ENCODE measurements around the gene RANGAP1. TPM values are rescaled to one million over a fixed set of nuclear protein-coding genes. Genes with fewer than 3 reads are reported as not detected.
A peak's percentile ranks its signal among the peaks of the same experiment; 100 is the strongest.

Gene RANGAP1
- total and polyA plus RNA-seq, 2 of the 13 experiments (the other 11 are each of a cell fraction or from before 2014, with no cell fraction given) = 51.8 to 83.9 TPM

GRCh38 chr22:41237036-41237706 is 48.8 kb downstream of the RANGAP1 start:
- Histone ChIP-seq H3K27me3 (ENCODE audit: control insufficient read depth in 1 of 2, insufficient read depth in 2 of 2, low read length in 2 of 2) (no peaks in the 10 kb centered on the region), H3K27ac (ENCODE audit: extremely low read length, insufficient read depth, low read length) (no peak overlapping the region), H3K9me3 (ENCODE audit: low read length) (no peaks in the 10 kb centered on the region), H3K79me2 (ENCODE audit: insufficient read depth, low read length) (no peaks in the 10 kb centered on the region), H3K36me3 (replicated peaks in 1 of 2; ENCODE audit: control insufficient read depth in 1 of 2, insufficient read depth in 2 of 2, low read length in 2 of 2) (no peaks in the 10 kb centered on the region), H2AFZ (ENCODE audit: low read length) (no peak overlapping the region), H3K9ac (ENCODE audit: insufficient read depth, low read depth, low read length) (no peak overlapping the region), H3K4me1 (ENCODE audit: insufficient read depth, low read length) (peaks cover 32% of the 10 kb centered on the region), H3K4me2 (ENCODE audit: low read depth, low read length) (no peak overlapping the region), H3K4me3 (replicated peaks in 1 of 3; ENCODE audit: insufficient read depth in 1 of 3, low read depth in 2 of 3, low read length in 3 of 3) (no peak overlapping the region), H4K20me1 (ENCODE audit: insufficient read depth, low read length) (no peaks in the 10 kb centered on the region)
- FAIRE-seq (no peak), ATAC-seq (no peak), DNase-seq (ENCODE audit: low spot score) (no peak)
- BruUV-seq (replicated peaks) = no TSS peak
- ChIA-PET POLR2A (interaction anchor here (0.6 kb wide), 1 partner anchor 15 kb away, joined by 3 read pairs; no protein-coding TSS in a partner anchor), CTCF (ENCODE audit: low intra/inter-chr PET ratio, low total read pairs) (no interaction called here)
- 95% methylated on average over 18 of the region's 33 CpGs for WGBS (ENCODE audit: low lambda C conversion rate)
- no peak for TF ChIP-seq NR2F1 (CRISPR knock-in tag; IDR thresholded peaks at IDR 0.05)
- TF ChIP-seq, protein P1, sequence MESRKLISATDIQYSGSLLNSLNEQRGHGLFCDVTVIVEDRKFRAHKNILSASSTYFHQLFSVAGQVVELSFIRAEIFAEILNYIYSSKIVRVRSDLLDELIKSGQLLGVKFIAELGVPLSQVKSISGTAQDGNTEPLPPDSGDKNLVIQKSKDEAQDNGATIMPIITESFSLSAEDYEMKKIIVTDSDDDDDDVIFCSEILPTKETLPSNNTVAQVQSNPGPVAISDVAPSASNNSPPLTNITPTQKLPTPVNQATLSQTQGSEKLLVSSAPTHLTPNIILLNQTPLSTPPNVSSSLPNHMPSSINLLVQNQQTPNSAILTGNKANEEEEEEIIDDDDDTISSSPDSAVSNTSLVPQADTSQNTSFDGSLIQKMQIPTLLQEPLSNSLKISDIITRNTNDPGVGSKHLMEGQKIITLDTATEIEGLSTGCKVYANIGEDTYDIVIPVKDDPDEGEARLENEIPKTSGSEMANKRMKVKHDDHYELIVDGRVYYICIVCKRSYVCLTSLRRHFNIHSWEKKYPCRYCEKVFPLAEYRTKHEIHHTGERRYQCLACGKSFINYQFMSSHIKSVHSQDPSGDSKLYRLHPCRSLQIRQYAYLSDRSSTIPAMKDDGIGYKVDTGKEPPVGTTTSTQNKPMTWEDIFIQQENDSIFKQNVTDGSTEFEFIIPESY (CRISPR knock-in tag; IDR thresholded peaks at IDR 0.05) = 0 out of 2 replicates have a peak, but pooled peaks have one; percentile 23
- peak; percentile 68 for TF ChIP-seq HNRNPL (IDR thresholded peaks at IDR 0.05; ENCODE audit: low read depth, low read length)
- TF ChIP-seq CAMTA2 (CRISPR knock-in tag; IDR thresholded peaks at IDR 0.05; ENCODE audit: borderline replicate concordance) = no peak
- intact Hi-C loops (cut with micrococcal nuclease; ENCODE audit: unreplicated experiment) (loop anchor here (5.0 kb wide), 1 partner anchor 50 kb away; the partner anchor contains the start of gene RANGAP1), in situ Hi-C loops (cut with HindIII; ENCODE audit: extremely low pct_ligation_motif_present, low pct_unique_long_range_greater_than_20kb) (no loop called here)
